CD4-positive, alpha-beta T cell treated with Interleukin-17A for 4 hours (primary cell): ENCODE results near the gene N4BP2L2.

Source experiments
- DNase-seq: peaks from one replicate; pipeline ENCODE4 v3.0.0-alpha.2; 2020; ENCODE audit warnings: mixed read lengths

N4BP2L2 gene

DNA sequence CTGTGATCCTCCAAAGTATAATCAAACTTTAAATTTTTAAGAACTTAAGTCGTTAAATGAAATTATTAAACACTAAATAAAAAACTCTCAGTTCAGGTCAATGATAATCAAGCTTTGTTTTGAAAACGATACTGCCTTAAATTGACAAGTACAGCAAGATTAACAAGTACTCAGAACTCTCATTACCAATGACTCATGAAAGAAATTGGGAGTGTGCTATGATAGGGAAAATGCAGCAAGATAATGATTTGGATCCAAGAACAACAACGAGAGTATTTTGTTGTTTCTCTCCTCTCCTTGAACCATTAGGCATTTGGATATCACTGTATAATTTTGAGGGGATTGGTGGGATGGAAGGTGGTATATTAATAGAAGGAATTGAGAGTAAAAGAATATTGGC is 10.2 kb downstream of the N4BP2L2 start:
- no peak for DNase-seq

DNA sequence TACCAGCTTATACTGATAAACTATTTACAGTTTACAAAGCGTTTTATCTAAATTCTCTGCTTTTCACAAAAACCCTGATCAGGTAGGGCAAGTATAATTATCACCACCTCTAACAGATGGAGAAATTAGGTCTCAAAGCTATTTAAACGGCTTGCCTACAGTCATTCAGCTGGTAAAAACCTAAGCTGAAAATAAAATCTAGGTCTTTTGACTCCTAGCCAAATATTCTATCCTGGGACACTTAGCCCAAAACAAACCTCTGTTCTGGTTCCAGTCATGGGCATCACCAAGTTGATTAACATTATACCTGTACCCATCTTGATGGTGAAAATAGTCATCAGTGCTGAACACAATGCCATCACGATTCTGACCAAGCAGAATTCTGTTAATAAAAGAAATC is 11.4 kb downstream of the N4BP2L2 start:
- DNase-seq, result no peak

DNA sequence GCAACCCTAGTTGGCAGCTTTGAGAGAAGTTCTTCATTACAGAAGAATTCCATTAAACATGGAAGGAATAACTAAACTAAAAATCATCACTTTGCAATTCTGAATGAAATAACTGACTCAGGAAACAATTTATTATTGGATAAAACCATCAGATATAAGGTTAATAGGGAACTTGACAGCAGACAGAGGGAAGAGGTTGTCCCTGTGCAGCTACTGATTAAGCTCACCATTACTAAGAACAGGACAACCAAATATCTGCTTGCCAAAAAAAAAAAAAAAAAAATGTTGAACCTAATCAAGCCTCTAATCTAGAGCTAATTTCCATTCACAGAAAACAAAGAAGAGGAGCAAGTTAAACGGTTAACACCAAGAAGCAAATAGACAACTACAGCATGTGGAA is 12.8 kb downstream of the N4BP2L2 start:
- DNase-seq, result no peak

DNA sequence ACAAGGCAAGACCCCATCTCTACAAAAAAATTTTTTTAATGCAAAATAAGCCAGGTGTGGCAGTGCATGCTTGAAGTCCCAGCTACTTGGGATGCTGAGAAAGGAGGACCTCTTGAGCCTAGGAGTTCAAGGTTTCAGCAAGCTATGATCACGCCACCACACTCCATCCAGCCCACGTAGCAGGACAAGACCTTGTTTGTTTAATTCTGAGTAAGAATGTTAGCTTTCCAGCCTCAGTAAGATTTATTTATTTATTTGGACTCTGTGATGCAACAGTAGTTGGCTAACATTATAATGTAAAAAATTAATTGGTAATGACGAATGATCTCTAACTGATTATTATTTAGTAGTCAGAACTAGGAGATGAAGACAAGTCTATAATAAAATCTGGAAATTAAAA is 23.3 kb downstream of the N4BP2L2 start:
- DNase-seq, result no peak

DNA sequence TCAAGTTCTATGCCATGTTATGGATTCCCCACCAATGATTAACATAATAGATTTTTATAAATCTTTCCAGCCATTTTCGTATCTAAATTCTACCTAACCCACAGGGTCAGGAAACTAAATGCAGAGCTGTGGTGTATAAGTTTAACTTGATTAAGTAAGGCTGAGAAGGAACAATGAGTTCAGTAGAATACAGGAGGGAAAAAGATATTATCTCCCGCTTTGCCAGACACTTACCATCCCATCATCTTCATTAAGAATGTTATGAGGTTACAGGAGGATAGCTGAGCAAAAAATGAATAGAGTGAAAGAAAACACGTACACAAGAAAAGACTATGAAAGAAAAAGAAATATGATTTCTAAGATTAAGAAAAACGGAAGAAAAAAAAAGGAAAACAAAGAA is 27.1 kb downstream of the N4BP2L2 start:
- no peak for DNase-seq

DNA sequence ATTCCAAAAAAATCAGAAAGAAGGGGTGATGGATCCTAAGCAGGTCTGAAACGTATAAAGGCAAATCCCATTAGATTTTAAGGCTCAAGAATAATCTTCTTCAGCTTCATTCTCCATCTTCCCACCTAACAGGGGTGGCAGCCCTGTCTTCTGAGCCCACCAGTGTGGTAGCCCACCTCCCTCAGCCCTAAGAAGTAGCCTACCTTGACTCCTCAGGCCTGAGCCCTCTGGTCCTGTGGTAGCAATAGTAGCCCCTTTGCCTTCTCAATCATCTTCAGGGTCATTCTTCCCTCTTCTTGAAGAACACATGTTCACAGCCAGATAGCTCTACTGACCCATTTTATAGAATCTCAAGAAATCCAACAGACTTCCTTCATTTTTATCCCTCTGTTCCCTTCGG is 33.7 kb downstream of the N4BP2L2 start:
- DNase-seq, result no peak

DNA sequence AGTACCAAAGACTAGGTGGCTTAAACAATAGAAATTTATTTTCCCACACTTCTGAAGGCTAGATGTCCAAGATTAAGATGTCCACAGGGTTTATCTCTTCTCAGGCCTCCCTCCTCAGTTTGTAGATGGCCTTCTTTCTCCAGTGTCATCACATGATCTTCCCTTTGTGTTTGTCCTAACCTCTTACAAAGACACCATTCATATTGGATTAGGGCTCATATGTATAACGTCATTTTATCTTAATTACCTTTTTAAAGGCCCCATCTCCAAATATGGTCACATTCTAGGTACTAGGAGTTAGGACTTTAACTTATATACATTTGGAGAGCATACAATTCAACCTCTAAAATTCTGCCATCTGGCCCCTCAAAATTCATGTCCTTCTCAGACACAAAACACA is 34.3 kb downstream of the N4BP2L2 start:
- DNase-seq, result no peak

DNA sequence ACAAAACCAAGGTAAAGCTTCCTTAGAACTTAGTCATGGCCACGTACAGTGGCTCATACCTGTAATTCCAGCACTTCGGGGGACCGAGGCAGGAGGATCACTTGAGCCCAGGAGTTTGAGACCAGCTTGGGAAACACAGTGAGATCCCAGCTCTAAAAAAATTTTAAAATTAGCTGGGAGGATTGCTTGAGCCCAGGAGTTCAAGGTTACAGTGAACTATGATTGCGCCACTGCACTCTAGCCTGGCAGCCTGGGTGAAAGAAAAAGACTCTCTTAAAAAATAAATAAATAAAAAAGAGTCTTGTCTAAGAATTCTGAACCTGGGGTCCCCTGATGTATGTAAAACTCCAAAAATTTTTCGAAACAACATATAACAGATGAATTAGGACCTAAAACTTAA is 34.9 kb downstream of the N4BP2L2 start:
- DNase-seq, result no peak

DNA sequence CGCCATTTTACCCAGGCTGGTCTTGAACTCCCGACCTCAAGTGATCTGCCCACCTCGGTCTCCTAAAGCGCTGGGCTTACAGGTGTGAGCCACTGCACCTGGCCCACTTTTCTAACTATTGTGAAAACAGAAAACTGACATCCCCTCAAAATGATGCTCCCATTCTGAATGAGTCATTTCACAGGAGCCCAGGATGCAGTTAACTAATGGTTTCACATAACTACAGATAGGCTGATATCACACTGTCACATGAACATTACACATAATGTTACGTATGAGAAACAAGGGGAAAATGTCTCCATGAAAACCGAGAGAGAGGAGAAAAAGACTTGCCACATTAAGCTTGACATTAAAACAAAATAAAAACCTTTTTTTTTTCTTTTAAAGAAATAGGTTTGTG is 37.5 kb downstream of the N4BP2L2 start:
- no peak for DNase-seq

DNA sequence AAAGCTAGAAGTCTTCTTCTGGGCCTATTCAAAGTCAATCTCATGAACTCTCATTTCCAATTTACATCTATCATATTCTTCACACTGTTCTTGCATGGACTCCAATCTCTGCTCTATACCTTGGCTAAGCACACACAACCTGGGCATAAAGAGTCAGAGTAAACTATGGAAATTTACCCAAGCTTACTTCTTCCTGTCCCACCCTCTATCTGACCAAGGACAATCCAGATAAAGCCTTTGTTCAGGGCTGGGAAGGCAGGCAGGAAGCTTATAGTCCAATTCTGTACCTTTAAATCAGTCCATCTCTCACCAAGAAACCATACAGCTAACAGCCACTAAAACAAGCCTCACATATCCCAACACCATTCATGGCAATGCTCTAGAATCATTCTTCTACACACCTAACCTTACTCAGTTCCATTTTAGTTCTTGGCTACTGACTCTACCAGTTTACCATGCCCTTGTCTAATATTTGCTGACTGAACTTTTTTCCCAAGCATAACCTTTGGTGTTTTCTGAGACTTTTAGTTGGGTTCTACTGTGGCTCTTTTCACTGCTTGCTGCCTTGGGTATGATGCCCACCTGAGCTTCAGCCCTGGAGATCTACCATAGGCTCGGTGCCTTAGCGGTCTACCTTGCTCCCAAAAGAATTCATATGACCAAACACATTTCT is 38.9 kb downstream of the N4BP2L2 start:
- DNase-seq, result no peak

DNA sequence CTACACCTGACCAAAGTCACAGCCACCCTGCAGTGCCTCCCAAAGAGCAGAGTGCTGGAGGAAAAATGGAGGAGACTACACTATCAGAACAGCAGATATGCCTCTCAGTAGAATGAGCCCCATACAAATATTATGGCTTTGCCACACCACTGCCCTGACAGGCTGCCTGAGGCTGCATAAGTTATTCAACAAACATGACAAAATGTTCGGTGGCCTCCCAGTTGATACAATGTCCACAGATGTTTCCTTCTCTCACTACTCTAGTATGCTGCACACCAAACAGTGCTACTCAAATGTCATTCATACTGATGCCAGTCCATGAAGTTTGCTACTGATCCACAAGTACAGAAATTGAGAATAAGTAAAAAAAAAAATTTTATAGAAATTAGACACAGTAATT is 41.0 kb downstream of the N4BP2L2 start:
- DNase-seq, result no peak

DNA sequence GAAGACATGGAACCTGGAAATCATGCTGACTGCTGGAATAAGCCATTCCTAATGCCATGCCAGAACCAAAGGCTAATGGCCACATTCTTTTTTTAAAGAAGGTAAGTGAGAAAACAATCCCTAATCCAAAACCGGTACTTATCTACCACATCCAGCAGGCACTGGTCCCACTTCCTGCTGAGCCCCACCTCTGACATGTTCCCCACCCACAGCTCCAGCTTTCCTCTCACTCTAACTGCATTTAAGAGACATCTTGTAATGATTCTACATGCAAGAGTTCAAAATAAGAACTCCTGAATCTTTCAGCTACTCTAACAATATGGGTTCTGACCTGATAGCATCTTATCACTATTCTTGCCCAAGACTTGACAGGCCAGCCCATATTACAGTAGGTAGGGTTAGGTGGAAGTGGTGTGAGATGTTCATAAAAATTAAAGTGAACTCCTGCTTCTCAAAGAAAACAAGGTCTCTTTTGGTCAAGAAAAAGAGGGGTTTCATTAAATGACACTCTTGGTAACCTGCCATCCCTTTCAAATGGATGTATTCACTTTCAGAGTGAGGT is 41.9 kb downstream of the N4BP2L2 start:
- DNase-seq, result no peak

DNA sequence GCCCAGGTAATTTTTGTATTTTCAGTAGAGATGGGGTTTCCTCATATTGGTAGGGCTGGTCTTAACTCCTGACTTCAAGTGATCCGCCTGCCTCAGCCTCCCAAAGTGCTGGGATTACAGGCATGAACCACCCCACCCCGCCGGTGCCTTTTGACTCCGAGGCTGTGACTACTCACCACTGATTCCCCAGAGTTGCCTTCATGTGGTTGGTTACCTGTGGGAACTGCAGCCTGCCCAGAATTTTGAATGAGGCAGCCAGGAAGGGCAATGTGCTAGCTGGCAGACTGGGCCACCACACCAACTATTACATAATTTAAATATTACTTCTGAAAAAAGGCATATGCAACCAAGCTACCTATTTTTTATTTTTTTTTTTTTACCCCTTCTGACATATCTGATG is 42.8 kb downstream of the N4BP2L2 start:
- DNase-seq, result no peak

DNA sequence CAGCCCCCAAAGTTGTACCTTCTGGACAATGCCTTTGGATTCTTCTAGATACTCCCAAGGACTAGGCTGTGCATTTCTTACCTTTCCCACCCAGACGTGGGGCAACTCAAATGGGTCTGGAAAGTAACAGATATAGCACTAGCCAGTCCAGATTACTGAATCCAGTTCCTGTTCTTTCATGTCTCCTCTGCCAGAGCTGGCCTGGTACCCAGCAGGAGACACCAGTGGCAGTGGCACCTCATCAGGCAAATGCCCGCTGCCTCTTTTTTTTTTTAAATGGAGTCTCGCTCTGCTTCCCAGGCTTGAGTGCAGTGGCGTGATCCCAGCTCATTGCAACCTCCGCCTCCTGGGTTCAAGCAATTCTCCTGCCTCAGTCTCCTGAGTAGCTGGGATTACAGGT is 43.2 kb downstream of the N4BP2L2 start:
- no peak for DNase-seq

DNA sequence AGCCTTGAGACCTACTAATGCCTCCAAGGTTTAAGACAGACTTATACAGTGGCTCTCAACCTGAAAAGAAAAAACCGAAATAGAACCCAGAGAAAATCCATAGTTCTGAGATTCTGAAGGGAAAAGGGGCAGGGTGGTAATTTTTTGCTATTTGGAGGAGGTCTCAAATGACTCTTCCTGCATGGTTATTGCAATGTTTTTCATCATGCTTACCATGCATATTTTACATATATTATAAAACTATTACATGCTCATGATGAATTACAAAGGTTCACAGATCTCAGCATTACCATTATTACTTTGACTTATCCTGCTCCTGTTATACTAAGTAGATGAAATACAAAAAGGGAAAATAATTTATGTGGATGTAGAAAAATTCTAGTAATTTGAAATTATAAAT is 47.6 kb downstream of the N4BP2L2 start:
- no peak for DNase-seq

DNA sequence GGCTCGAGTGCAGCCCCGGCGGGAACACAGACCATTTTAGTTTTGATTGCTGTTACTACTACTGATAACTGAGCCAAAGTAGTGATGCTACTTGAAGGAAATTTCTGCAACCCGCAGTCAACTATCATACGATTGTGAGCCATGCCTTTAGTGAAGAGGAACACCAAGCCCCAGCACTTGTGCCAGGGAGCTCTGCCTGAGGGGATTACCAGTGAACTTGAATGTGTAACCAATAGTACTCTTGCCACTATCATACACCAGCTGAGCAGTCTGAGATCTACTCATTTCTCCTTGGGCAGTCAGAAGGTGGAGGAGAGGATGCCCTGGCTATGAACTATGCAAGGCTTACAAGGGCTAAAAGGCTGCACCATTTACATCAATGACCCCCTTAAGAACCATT is 61.7 kb downstream of the N4BP2L2 start:
- no peak for DNase-seq

DNA sequence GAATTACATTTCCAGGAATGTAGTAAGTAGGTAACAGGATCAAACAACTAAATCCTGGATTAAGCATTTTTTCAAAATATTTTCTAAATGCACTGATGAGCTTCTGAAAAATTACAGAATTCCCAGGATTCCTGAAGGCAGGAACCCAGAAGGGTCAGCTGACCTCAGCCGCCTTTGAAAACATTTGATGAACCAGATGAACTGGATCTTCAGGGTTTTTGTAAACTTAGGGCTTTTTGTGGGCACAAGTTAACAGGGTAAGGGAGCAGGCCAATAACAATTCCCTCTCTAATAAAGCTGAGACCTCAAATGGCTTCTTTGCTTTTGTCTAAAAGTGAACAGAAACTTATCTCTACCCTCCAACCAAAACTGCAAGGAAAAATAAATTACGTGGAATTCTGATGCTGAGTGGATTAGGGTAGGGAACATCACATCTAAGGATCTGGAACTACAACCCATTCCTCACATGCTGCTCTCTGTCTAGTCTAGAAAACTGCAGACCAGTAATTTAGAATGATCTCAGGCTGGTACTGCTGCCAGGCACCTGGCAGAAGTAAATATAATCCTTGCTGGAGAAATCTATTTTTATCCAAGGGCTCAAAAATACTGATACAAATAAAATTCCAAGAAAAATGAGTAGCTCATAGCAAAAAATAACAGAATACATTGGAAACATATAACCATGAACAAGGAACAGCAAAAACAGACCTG is 62.4 kb downstream of the N4BP2L2 start:
- DNase-seq, result no peak

DNA sequence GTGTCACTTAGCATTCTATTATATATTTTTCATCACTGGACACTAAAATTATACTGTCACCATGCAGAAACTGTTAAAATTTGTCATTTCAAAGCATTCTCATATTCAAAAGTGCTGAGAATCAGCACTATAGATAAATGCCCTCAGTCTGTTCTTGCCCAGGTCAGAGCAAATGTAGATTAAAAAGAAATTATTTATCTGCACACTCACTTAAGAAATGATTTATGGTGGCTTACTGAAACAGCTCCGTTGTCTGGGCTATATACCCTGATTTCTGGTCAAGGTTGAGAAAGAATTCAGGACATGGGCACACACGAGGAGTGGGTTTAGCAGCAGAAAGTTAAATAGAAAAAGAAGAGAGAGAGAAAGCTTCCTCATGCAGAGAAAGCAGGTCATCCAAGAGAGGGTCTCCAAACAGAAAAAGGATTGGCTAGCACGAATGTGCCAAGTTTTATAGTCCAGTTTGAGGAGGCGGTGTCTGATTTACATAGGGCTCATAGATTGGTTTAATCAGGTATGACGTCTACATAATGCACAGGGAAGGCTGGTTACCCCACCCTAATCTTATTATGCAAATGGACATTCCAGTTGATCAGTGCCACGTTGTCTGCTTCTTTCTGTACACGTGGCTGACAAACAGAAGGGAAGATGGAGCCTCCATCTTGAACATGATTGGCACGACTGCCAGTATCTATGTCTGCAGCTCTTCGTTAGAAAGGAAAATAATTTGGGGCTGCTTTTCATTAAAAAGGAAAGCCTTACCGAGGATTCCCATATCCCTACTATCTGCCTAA is 63.4 kb downstream of the N4BP2L2 start:
- no peak for DNase-seq

DNA sequence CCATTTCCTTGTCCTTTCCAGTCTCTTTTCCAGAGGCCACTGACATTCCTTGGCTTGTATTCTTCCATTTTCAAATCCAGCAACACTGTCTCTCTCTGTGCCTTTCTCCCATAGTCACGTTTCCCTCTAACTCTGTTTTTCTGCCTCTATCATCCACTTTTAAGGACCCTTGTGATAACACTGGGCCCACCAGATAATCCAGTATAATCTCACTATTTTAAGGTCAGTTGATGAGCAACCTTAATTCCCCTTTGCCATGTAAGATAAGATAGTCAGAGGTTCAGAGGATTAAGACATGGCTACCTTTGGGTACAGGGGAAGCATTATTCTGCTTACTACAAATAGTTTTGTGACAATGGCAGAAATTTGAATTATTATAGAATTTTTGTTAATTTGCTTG is 64.9 kb downstream of the N4BP2L2 start:
- DNase-seq, result no peak

DNA sequence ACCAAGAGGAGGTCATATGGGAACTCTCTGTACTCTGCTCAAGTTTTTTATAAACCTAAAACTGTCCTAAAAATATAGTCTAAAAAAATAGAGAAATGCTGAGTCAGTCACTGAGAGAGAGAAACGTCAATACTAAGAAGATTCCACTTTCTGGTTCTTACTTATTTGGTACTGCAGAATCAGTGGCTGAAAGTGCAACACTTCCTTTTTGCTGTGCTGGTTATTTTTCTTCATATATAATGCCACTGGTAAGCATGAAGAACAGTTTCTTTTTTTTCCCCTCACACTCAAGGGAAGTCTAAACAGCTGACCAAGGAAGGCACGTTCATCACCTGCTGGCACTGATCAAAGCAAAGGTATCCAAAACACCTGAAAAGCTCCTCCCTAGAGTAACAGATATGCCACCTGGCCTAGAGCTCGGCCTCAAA is 66.4 kb downstream of the N4BP2L2 start:
- no peak for DNase-seq

DNA sequence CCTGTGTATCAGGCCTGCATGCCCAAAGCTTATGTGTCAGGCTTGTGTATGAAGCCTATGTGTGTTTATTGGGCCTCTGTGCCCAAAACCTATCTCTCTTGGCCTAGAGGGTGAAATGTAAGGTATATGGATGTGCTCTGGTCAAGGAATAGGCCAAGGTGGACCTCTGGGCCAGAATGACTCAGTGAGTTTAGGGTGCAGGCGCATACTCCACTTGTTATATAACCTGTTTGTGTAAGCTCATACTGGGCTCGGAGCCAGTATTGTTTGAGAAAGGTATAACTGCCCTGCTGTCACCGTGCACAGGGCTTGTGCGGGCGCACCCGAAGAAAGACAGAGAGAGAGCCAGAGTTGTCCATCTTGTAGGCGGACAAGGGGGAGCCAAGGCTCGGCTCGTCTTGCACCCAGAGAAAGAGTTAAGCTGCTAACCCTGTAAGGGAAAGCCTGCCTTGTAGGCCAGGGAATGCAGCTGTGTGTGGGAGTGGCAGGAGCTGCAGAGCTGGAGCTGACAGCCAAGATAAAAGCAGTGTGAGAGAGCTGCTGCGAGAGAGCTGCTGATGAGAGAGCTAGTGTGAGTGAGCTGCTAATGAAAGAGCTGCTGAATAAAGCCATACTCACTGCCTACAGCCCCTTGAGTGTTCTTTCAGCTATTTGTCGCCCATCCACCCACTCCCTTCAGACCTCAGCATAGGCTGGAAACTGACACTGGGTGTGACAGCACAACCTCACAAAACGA is 67.2 kb downstream of the N4BP2L2 start:
- no peak for DNase-seq

DNA sequence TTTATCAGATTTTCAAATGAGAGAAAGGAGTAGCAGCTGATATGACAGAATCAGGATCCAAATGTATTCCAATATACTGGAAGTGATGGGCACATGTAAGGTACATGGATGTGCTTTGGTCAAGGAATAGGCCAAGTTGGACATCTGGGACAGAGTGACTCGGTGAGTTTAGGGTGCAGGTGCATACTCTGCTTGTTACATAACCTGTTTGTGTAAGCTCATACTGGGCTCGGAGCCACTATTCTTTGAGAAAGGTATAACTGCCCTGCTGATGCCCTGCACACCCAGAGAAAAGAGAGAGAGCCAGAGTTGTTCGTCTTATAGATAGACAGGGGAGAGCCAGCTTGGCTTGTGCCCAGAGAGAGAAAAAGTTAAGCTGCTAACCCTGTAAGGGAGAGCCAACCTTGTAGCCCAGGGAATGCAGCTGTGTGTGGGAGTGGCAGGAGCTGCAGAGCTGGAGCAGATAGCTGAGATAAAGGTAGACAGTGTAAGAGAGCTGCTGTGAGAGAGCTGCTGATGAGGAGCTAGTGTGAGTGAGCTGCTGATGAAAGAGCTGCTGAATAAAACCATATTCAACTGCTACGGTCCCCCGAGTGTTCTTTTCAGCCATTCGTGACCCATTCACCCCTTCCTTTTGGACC is 70.0 kb downstream of the N4BP2L2 start:
- no peak for DNase-seq

DNA sequence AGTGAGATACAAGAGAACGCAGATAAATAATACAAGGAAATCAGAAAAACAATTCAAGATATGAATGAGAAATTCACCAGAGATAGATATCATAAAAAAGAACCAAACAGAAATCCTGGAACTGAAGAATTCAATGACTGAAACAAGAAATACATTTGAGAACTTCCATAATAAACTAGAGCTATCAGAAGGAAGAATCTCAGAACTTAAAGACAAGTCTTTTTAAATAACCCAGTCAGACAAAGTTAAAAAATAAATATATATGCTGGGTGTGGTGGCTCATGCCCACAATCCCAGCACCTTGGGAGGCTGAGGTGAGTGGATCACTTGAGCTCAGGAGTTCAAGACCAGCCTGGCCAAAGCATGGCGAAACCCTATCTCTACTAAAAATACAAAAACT is 82.0 kb downstream of the N4BP2L2 start:
- no peak for DNase-seq
